ENCODE measurements around the gene PPM1J. TPM values are rescaled to one million over a fixed set of nuclear protein-coding genes. Genes with fewer than 3 reads are reported as not detected.

Gene PPM1J
- total and polyA plus RNA-seq, 2 of the 13 experiments (the other 11 are each of a cell fraction or from before 2014, with no cell fraction given) = 0.07 to 0.22 TPM

- no peak for TF ChIP-seq ZBTB10 (CRISPR knock-in tag; IDR thresholded peaks at IDR 0.05; ENCODE audit: borderline replicate concordance)
- TF ChIP-seq RAD21 (CRISPR knock-in tag; IDR thresholded peaks at IDR 0.05) = no peak
- TF ChIP-seq ZNF441 (CRISPR knock-in tag; IDR thresholded peaks at IDR 0.05; ENCODE audit: borderline replicate concordance) = no peak
- TF ChIP-seq ZNF605 (CRISPR knock-in tag; IDR thresholded peaks at IDR 0.05) = peak; percentile 75; the same call in 1 of the 2 replicates
- TF ChIP-seq ZEB1 (IDR thresholded peaks at IDR 0.05; ENCODE audit: insufficient replicate concordance, low read depth) = no peak
- TF ChIP-seq ZBTB37 (CRISPR knock-in tag; IDR thresholded peaks at IDR 0.05) = no peak
- no peak for TF ChIP-seq EHMT2 (IDR thresholded peaks at IDR 0.05; ENCODE audit: borderline replicate concordance, low read depth, low read length)
- no peak for TF ChIP-seq ZNF431 (CRISPR knock-in tag; IDR thresholded peaks at IDR 0.05; ENCODE audit: borderline replicate concordance, low read depth)
- peak; percentile 17; the same call in 1 of the 2 replicates for TF ChIP-seq FOXA3 (CRISPR knock-in tag; IDR thresholded peaks at IDR 0.05)
- no peak for TF ChIP-seq ZSCAN21 (CRISPR knock-in tag; IDR thresholded peaks at IDR 0.05; ENCODE audit: borderline replicate concordance)
- no peak for TF ChIP-seq ZBTB33 (CRISPR knock-in tag; IDR thresholded peaks at IDR 0.05)
- 0 out of 2 replicates have a peak, but pooled peaks have one; percentile 21 for TF ChIP-seq UBTF (CRISPR knock-in tag; IDR thresholded peaks at IDR 0.05)
- no peak for TF ChIP-seq ZFP90 (CRISPR knock-in tag; IDR thresholded peaks at IDR 0.05; ENCODE audit: borderline replicate concordance)
- TF ChIP-seq ZBTB8A (CRISPR knock-in tag; IDR thresholded peaks at IDR 0.05; ENCODE audit: borderline replicate concordance, low read depth) = no peak
- no peak for TF ChIP-seq LCORL (IDR thresholded peaks at IDR 0.05)
- no peak for TF ChIP-seq LCORL (CRISPR knock-in tag; IDR thresholded peaks at IDR 0.05)
- peak; percentile 75; the same call in 1 of the 2 replicates for TF ChIP-seq ZNF598 (CRISPR knock-in tag; IDR thresholded peaks at IDR 0.05; ENCODE audit: borderline replicate concordance)
These were observed 16.5 kb downstream of the PPM1J start (continued) for GRCh38 chr1:112698366-112699310.

Data from HepG2 (cell line).